Stimulated activated CD8-positive, alpha-beta memory T cell treated with anti-CD3 and anti-CD28 coated beads, Interleukin-4, amount 100 ng/mL, for 48 hours (primary cell): Measurements from ENCODE around the gene SPRN.
"Not testable (repeated sequence)": the region's sequence is repeated elsewhere in the genome, so short reads cannot be mapped to it uniquely, and the experiment has no call there.

Source experiments
- DNase-seq: peaks from one replicate; pipeline ENCODE4 v3.0.0-alpha.2; 2020

The SPRN gene

GRCh38 chr10:133383551-133383950 lies 40.9 kb downstream of the SPRN start:
- DNase-seq: no peak

- no peak for DNase-seq
Observed at GRCh38 chr10:133381036-133381435, 43.4 kb downstream of the SPRN start.

- DNase-seq: no peak
Observed at GRCh38 chr10:133379801-133380666, 44.4 kb downstream of the SPRN start.

GRCh38 chr10:133379152-133379800 lies 45.1 kb downstream of the SPRN start, which contains the start of gene PAOX:
PAOX (plus strand) TSS chr10:133379262; CDS start chr10:133379317, 55 bp downstream.
- peak; percentile 78 for DNase-seq

GRCh38 chr10:133378251-133379096 lies 46.0 kb downstream of the SPRN start:
- peak; percentile 70 for DNase-seq

- no peak for DNase-seq
Observed at GRCh38 chr10:133377818-133378250, 46.6 kb downstream of the SPRN start.

GRCh38 chr10:133377025-133377817 lies 47.2 kb downstream of the SPRN start:
- no peak for DNase-seq

- DNase-seq: not testable (repeated sequence)
Observed at GRCh38 chr10:133376183-133376582, 48.2 kb downstream of the SPRN start.

- no peak for DNase-seq
Observed at GRCh38 chr10:133375357-133376115, 48.9 kb downstream of the SPRN start.

- DNase-seq: peak; percentile 96
Observed at GRCh38 chr10:133373174-133374090, 51.0 kb downstream of the SPRN start, which contains the start of gene ECHS1. ECHS1 (minus strand) TSS chr10:133373354; CDS start chr10:133373333, 21 bp downstream.

GRCh38 chr10:133372507-133372906 lies 51.9 kb downstream of the SPRN start:
- no peak for DNase-seq
